Testis (tissue), 3 donors: ENCODE data around the gene CD28. TPM values are rescaled to one million over a fixed set of nuclear protein-coding genes. Genes with fewer than 3 reads are reported as not detected.

Source experiments
- DNase-seq: peaks from one replicate; pipeline ENCODE4 v3.0.0-alpha.2; 2019
- H3K27ac ChIP-seq, 2 donors: fragments of 200-600 bp; sonication (generic); one replicate each; pipeline ENCODE4 v1.5.1; 2019
- H3K27me3 ChIP-seq: fragments of 200-600 bp; sonication (generic); one replicate; pipeline ENCODE4 v1.5.1; 2019
- H3K36me3 ChIP-seq: fragments of 200-600 bp; sonication (generic); one replicate; pipeline ENCODE4 v1.5.1; 2017; ENCODE audit warnings: low read depth; ENCODE audit errors: missing control alignments
- H3K4me1 ChIP-seq: fragments of 200-600 bp; sonication (generic); one replicate; pipeline ENCODE4 v1.5.1; 2019
- H3K4me3 ChIP-seq, 2 donors: fragments of 200-600 bp; sonication (generic); one replicate each; pipeline ENCODE4 v1.5.1; 2017 to 2019
- H3K9me3 ChIP-seq: fragments of 200-600 bp; sonication (generic); one replicate; pipeline ENCODE4 v1.5.1; 2017
- CTCF ChIP-seq, 3 experiments: fragments of 450-650 bp in 2 of 3; fragments of 200-600 bp in 1 of 3; sonication (generic) in 1 of 3; IDR thresholded peaks; one replicate each; pipeline ENCODE4 v1.5.1; 2016 to 2019; ENCODE audit warnings: antibody characterized with exemption in 3 of 3, mild to moderate bottlenecking in 2 of 3, moderate library complexity in 1 of 3
- POLR2A ChIP-seq: fragments of 450-650 bp; IDR thresholded peaks from one replicate; pipeline ENCODE4 v1.6.1; 2017; ENCODE audit warnings: antibody characterized with exemption, mild to moderate bottlenecking, moderate library complexity
- WGBS, 2 donors: methylation state at CpG; one replicate each; pipeline ENCODE4 v1.1.5; 2018; 5-methylcytosine and 5-hydroxymethylcytosine counted together
- intact Hi-C: fragments of 100-400 bp; cut with DNase I; formaldehyde crosslinking; loops from one replicate; pipeline ENCODE4 v1.15.1; 2023; ENCODE audit warnings: low total_unique reads
- polyA plus RNA-seq: library from polyadenylated mRNA; stranded (reverse); fragments of 350-450 nt; fragmentation: Illumina TruSeq; extraction: RNeasy Lipid Tissue Mini Kit (QIAGEN cat#74804); gene quantifications from one replicate; pipeline ENCODE4 v1.2.3, GENCODE V29; 2014; ENCODE audit warnings: low read depth, low replicate concordance; ENCODE audit not compliant: insufficient read depth
- total RNA-seq, 2 donors: library from RNA; depleted of rRNA; stranded (reverse); fragments of >200 nt; gene quantifications; one replicate each; pipeline ENCODE4 v1.2.3, GENCODE V29; 2016

The CD28 gene
- total and polyA plus RNA-seq, 3 donors from 2014 or later: 0.24 to 0.91 (median 0.43) TPM

GRCh38 chr2:203761121-203761520 is 54.7 kb downstream of the CD28 start:
- Histone ChIP-seq H3K4me1 (no peaks in the 10 kb centered on the region), H3K9me3 (no peaks in the 10 kb centered on the region), H3K27ac (no peak overlapping the region), H3K27me3 (no peaks in the 10 kb centered on the region), H3K4me3 (no peak overlapping the region), H3K36me3 (no peaks in the 10 kb centered on the region)
- intact Hi-C loops: no loop called here
- 94 to 97% methylated on average over 1 of the region's 1 CpG for WGBS, 2 donors
- TF ChIP-seq CTCF (IDR thresholded peaks at IDR 0.05) (no peak), POLR2A (no peak)
- no peak for DNase-seq

- Histone ChIP-seq H3K4me1 (no peaks in the 10 kb centered on the region), H3K36me3 (no peaks in the 10 kb centered on the region), H3K27me3 (no peaks in the 10 kb centered on the region), H3K27ac (no peak overlapping the region), H3K9me3 (no peaks in the 10 kb centered on the region), H3K4me3 (no peak overlapping the region)
- TF ChIP-seq POLR2A (no peak), CTCF (IDR thresholded peaks at IDR 0.05) (no peak)
- WGBS, 2 donors: 69 to 93% methylated on average over 1 of the region's 1 CpG
- DNase-seq: no peak
- intact Hi-C loops: no loop called here
Observed at GRCh38 chr2:203763241-203763937, 57.0 kb downstream of the CD28 start.

- no peaks in the 10 kb centered on the region for H3K9me3 ChIP-seq
- intact Hi-C loops: no loop called here
- H3K27ac ChIP-seq: no peak overlapping the region
- no peaks in the 10 kb centered on the region for H3K36me3 ChIP-seq
- no peaks in the 10 kb centered on the region for H3K4me1 ChIP-seq
- WGBS, 2 donors: 86 to 90% methylated on average over 10 of the region's 10 CpGs
- no peaks in the 10 kb centered on the region for H3K27me3 ChIP-seq
- DNase-seq: no peak
- TF ChIP-seq POLR2A: no peak
- TF ChIP-seq CTCF (IDR thresholded peaks at IDR 0.05): no peak
- H3K4me3 ChIP-seq: no peak overlapping the region
Observed at GRCh38 chr2:203763938-203764664, 57.7 kb downstream of the CD28 start.

GRCh38 chr2:203772456-203773165 is 66.2 kb downstream of the CD28 start:
- DNase-seq: no peak
- TF ChIP-seq POLR2A (no peak), CTCF (IDR thresholded peaks at IDR 0.05) (no peak)
- Histone ChIP-seq H3K27ac (no peak overlapping the region), H3K27me3 (no peaks in the 10 kb centered on the region), H3K9me3 (no peaks in the 10 kb centered on the region), H3K36me3 (no peaks in the 10 kb centered on the region), H3K4me3 (no peak overlapping the region), H3K4me1 (no peaks in the 10 kb centered on the region)
- intact Hi-C loops: no loop called here
- 76 to 89% methylated on average over 4 of the region's 4 CpGs for WGBS, 2 donors
